ENCODE data around the gene OR1J2.

Gene OR1J2

DNA sequence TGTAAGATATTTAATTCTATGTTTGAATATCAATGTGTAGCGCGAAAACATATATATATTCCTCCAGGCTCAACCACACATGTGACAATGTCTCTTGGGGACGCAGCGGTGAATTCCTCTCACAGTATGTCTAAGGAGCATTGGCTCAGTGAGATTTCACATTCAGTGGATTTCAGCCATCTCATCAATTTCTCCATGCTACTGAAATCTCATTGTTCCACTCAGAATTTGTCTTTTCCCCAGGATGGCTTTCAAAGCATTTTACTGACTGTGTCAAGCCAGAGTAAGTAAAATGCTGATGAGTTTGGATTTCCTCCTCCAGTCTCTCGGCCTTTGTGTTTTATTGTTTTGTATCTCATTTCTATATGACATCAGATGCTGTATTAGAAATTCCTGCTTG is 31.5 kb upstream of the OR1J2 start:
- Histone ChIP-seq H3K4me2 (ENCODE audit: low read length) (no peak overlapping the region), H3K27ac (ENCODE audit: low read depth, low read length, poor library complexity, severe bottlenecking) (no peak overlapping the region), H3K4me1 (ENCODE audit: insufficient read depth, low read length, severe bottlenecking) (no peaks in the 10 kb centered on the region), H3K9me3 (ENCODE audit: low read length) (no peaks in the 10 kb centered on the region), H3F3A (ENCODE audit: insufficient read depth, low read length) (no peaks in the 10 kb centered on the region), H3K9me2 (ENCODE audit: low read depth, low read length) (no peaks in the 10 kb centered on the region), H3K9ac (ENCODE audit: low read length) (no peak overlapping the region), H3K79me2 (ENCODE audit: insufficient read depth, low read length) (no peaks in the 10 kb centered on the region), H3K27me3 (ENCODE audit: insufficient read depth, low read length) (no peaks in the 10 kb centered on the region), H4K20me1 (ENCODE audit: insufficient read depth, low read length) (no peaks in the 10 kb centered on the region), H3K4me3 (ENCODE audit: low read depth, low read length, poor library complexity, severe bottlenecking) (no peak overlapping the region), H3K36me3 (ENCODE audit: insufficient read depth, low read length) (no peaks in the 10 kb centered on the region), H2AFZ (ENCODE audit: low read length) (no peak overlapping the region)
- TF ChIP-seq, protein P1, sequence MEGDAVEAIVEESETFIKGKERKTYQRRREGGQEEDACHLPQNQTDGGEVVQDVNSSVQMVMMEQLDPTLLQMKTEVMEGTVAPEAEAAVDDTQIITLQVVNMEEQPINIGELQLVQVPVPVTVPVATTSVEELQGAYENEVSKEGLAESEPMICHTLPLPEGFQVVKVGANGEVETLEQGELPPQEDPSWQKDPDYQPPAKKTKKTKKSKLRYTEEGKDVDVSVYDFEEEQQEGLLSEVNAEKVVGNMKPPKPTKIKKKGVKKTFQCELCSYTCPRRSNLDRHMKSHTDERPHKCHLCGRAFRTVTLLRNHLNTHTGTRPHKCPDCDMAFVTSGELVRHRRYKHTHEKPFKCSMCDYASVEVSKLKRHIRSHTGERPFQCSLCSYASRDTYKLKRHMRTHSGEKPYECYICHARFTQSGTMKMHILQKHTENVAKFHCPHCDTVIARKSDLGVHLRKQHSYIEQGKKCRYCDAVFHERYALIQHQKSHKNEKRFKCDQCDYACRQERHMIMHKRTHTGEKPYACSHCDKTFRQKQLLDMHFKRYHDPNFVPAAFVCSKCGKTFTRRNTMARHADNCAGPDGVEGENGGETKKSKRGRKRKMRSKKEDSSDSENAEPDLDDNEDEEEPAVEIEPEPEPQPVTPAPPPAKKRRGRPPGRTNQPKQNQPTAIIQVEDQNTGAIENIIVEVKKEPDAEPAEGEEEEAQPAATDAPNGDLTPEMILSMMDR (IDR thresholded peaks at IDR 0.05; ENCODE audit: low read length) = no peak
- no peak for TF ChIP-seq EZH2 (IDR thresholded peaks at IDR 0.05; ENCODE audit: borderline replicate concordance, low read length)

DNA sequence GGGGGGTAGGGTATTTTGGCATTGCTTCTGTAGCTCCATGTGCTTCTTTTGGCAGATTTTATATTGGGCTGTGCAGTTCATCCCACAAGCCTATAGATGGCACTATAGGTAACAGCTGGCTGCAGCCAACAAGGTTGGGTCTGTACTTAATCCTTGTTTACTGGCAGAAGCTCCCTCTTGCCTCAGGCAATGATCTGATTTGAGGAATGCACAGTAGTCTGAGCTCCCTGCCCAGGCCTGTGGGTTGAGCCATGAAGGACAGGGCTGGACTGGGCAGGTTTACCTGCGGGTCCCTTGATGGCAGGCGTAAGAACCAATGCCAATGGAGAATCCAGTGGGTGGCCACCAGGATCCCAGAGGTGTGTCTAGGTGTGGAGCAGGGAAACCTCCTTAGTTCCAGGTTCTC is 11.7 kb upstream of the OR1J2 start:
- Histone ChIP-seq H4K20me1 (ENCODE audit: insufficient read depth, low read length) (no peaks in the 10 kb centered on the region), H3K79me2 (ENCODE audit: insufficient read depth, low read length) (no peaks in the 10 kb centered on the region), H3K4me3 (ENCODE audit: low read depth, low read length, poor library complexity, severe bottlenecking) (no peak overlapping the region), H3K36me3 (ENCODE audit: insufficient read depth, low read length) (no peaks in the 10 kb centered on the region), H3F3A (ENCODE audit: insufficient read depth, low read length) (no peaks in the 10 kb centered on the region), H3K9ac (ENCODE audit: low read length) (no peak overlapping the region), H2AFZ (ENCODE audit: low read length) (no peak overlapping the region), H3K4me1 (ENCODE audit: insufficient read depth, low read length, severe bottlenecking) (no peaks in the 10 kb centered on the region), H3K27ac (ENCODE audit: low read depth, low read length, poor library complexity, severe bottlenecking) (no peak overlapping the region), H3K4me2 (ENCODE audit: low read length) (no peak overlapping the region), H3K9me2 (ENCODE audit: low read depth, low read length) (no peaks in the 10 kb centered on the region), H3K27me3 (ENCODE audit: insufficient read depth, low read length) (no peaks in the 10 kb centered on the region; the same call in 1 of the 2 replicates), H3K9me3 (ENCODE audit: low read length) (no peaks in the 10 kb centered on the region)
- TF ChIP-seq EZH2 (IDR thresholded peaks at IDR 0.05; ENCODE audit: borderline replicate concordance, low read length) = no peak
- TF ChIP-seq, protein P1 (IDR thresholded peaks at IDR 0.05; ENCODE audit: low read length) = peak; percentile 78

DNA sequence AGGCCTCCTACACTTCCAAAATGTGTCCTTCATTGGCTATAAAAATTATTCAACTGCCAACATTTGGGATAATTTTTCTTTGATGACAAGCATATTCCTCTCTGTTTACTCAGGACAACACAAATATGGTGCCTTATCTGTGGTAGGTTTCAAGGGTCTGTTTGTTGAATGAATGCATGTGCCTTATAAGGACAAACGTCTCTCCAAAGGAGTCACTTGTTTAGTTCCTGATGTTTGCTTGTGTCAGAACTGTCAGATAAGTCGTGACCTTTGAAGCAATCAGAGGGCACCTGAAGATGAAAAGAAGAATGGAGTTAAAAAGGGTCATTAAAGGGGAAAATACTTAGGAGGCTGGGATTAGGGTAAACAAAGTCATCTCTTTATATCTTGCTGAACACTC is 3.6 kb upstream of the OR1J2 start:
- no peak overlapping the region for H3K4me2 ChIP-seq (ENCODE audit: low read length)
- H4K20me1 ChIP-seq (ENCODE audit: insufficient read depth, low read length) = no peaks in the 10 kb centered on the region
- H3K4me1 ChIP-seq (ENCODE audit: insufficient read depth, low read length, severe bottlenecking) = no peaks in the 10 kb centered on the region
- H3K36me3 ChIP-seq (ENCODE audit: insufficient read depth, low read length) = no peaks in the 10 kb centered on the region
- TF ChIP-seq EZH2 (IDR thresholded peaks at IDR 0.05; ENCODE audit: borderline replicate concordance, low read length) = no peak
- TF ChIP-seq, protein P1 (IDR thresholded peaks at IDR 0.05; ENCODE audit: low read length) = no peak
- H3K27ac ChIP-seq (ENCODE audit: low read depth, low read length, poor library complexity, severe bottlenecking) = no peak overlapping the region
- no peaks in the 10 kb centered on the region for H3K9me2 ChIP-seq (ENCODE audit: low read depth, low read length)
- H2AFZ ChIP-seq (ENCODE audit: low read length) = no peak overlapping the region
- H3K79me2 ChIP-seq (ENCODE audit: insufficient read depth, low read length) = no peaks in the 10 kb centered on the region
- no peaks in the 10 kb centered on the region for H3K27me3 ChIP-seq (ENCODE audit: insufficient read depth, low read length)
- H3F3A ChIP-seq (ENCODE audit: insufficient read depth, low read length) = no peaks in the 10 kb centered on the region
- H3K9me3 ChIP-seq (ENCODE audit: low read length) = no peaks in the 10 kb centered on the region
- H3K9ac ChIP-seq (ENCODE audit: low read length) = no peak overlapping the region
- H3K4me3 ChIP-seq (ENCODE audit: low read depth, low read length, poor library complexity, severe bottlenecking) = no peak overlapping the region

All from OCI-LY1 (cell line).